Iris pigment epithelial cell (primary cell): ENCODE results near the gene MEF2C.

Experiments used
- DNase-seq: peaks from one replicate; pipeline ENCODE4 v3.0.0-alpha.2; 2011; ENCODE audit warnings: low read depth

MEF2C gene

GRCh38 chr5:88674356-88675167 lies 208.4 kb downstream of the MEF2C start:
- no peak for DNase-seq

DNA sequence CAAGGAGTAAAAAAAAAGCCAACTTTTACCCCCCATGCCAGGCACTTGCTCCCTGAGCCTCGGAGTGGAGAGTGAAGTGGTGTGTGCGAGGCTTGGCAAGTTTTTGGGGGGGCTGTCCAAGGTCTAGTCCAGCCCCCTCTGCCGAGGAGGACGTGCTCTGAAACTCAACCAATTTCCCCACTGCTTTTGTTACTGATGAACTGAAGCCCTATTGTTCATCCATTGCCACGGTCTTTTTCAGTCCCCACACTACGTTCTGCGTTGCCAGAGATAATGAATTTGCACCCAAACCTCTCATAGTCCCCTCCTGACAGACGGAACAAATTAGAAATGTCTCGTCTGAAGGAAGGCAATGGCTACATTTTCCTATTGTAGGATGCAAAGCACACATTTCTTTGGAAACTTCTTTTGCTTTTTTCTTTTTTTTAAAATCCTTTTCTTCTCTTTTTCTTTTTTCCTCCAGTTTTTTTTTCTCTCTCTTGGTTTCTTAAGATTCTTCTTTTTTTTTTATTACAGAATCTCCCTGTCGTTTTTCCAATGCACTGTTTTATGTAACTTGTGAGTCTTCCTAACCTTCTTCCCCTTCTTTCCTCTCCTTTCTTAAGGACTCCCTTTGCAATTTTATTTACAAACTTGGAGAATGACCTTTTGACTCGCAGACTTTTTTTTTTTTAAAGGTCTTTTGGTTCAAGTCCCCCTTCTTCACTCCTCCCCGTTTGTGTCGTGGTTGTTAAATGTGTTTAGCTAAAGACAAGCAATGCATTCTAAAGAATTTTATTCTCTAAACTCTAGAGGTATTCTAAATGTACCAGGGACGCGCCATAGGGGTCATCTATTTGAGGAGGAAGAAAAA lies 209.5 kb downstream of the MEF2C start:
- no peak for DNase-seq

DNA sequence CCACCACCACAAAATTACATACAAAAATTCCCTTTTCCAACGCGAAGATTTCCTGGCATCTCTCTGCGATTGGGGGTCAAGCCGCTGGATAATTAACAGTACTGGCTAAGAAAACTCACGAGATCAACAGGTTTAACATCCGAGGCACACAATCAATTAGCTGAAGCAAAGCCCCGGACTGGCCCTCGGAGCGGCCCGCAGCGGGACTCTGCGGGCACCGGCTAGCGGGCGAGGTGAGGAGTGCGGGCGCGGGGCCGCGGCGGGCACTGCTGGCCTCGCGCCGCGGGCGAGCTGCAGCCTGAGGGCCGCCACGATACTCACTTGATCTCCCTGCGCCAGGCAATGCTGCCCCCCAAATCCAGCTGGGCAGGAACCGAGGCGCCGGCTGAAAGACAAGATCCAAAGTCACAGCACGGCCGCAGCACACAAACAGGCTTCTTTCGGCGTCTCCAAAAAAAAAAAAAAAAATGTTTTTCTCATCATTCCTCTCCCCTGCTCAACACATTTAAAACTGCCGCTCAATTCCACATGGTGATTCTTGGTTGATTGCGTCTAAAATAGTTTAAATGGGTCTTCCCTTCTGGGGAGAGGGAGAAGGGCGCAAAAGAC lies 210.2 kb downstream of the MEF2C start:
- no peak for DNase-seq

- no peak for DNase-seq
Observed at GRCh38 chr5:88671505-88672499, 211.2 kb downstream of the MEF2C start.

GRCh38 chr5:88671106-88671504 lies 211.9 kb downstream of the MEF2C start:
- DNase-seq = no peak

DNA sequence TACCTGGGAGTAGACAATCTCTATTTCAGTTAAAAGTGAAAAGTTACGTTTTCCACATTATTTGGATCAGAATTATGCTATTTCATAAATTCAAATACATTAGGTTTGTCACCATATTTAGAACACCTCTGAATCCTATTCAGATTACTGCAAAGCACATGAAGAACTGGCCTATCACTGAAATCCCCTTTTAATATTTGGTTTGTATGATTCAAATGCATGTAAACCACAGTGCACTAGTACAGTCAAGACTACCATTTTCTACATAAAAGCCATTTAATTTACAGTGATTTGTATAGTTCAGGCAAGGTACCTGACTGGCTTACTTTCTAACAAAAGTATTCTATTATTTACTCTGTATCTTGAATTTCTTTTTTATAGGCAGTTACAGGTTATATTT lies 212.5 kb downstream of the MEF2C start:
- no peak for DNase-seq

DNA sequence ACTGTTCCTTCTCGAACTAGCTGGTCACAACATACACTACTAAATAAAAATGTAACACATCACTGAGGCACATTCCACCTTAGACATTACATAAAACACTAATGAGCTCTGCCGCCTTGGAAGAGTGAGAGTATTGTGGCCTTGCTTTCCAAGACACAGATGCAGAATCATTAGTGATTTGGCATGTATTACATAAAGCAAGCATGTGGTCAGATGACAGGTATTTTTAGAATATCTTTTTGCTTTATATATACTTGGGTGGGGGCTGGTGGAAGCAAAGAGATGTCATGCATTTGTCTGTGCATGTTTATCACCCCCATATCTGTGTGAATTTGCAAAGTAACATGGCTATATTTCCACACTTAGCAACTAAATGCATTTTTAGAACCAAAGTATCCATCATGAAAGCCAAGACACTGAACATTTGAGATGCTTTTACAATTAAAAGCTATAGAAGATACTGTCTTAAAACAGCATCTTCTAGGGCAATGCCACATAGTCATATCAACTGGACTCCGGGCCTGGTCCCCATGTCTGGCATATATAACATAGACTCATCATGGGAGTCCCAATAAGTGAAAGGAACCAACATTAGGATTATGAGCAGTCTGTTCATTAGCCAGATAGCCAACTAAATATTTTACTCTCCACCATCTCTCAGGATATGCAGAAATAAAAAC lies 213.5 kb downstream of the MEF2C start:
- DNase-seq = no peak

DNA sequence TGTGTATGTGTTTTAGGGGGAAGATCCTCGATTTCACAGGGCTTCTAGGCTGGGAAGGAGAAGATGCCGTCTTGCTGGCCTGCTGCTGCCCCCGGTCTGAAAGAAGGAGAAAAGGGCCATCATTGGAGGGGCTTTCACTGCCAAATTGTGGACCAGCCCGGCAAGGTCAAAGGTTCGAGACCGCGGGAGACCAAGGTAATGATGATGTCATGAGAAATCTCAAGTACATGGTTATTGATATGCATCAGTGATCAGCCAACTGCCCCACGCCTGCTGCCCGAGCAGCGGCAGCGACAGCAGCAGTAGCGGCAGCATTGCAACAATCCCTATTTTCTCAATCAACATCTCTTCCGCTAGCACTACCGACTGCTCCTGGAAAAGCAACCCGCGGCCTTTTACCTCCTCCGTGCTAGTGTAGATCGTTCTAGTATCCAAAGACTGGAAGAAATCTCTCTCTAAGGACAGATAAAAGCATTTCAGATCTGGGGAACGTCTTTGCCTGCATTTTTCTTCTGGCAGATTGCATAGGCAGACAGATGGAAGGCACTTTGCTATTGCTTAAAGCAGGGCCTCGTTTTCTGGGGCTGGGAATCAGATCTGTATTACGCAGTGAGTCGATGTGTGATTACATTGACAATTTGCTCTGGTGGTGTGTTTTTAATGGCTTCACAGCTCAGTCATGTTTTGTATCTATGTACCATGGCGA lies 215.3 kb downstream of the MEF2C start:
- DNase-seq = no peak
